ENCODE measurements around the gene TLE1.

TLE1 gene

GRCh38 chr9:81627481-81627880, 61.9 kb downstream of the TLE1 start:
- Histone ChIP-seq H3F3A (ENCODE audit: insufficient read depth, low read length) (no peaks in the 10 kb centered on the region), H3K9ac (ENCODE audit: low read length) (no peak overlapping the region), H3K79me2 (ENCODE audit: insufficient read depth, low read length) (no peaks in the 10 kb centered on the region), H3K4me2 (ENCODE audit: low read length) (no peak overlapping the region), H3K36me3 (ENCODE audit: insufficient read depth, low read length) (no peaks in the 10 kb centered on the region), H4K20me1 (ENCODE audit: insufficient read depth, low read length) (no peaks in the 10 kb centered on the region), H3K27ac (ENCODE audit: low read depth, low read length, poor library complexity, severe bottlenecking) (no peak overlapping the region), H3K4me1 (ENCODE audit: insufficient read depth, low read length, severe bottlenecking) (peaks cover 6% of the 10 kb centered on the region), H3K9me3 (ENCODE audit: low read length) (no peaks in the 10 kb centered on the region), H3K9me2 (ENCODE audit: low read depth, low read length) (no peaks in the 10 kb centered on the region), H2AFZ (ENCODE audit: low read length) (no peak overlapping the region), H3K27me3 (ENCODE audit: insufficient read depth, low read length) (no peaks in the 10 kb centered on the region), H3K4me3 (ENCODE audit: low read depth, low read length, poor library complexity, severe bottlenecking) (no peak overlapping the region)
- TF ChIP-seq, protein P1, sequence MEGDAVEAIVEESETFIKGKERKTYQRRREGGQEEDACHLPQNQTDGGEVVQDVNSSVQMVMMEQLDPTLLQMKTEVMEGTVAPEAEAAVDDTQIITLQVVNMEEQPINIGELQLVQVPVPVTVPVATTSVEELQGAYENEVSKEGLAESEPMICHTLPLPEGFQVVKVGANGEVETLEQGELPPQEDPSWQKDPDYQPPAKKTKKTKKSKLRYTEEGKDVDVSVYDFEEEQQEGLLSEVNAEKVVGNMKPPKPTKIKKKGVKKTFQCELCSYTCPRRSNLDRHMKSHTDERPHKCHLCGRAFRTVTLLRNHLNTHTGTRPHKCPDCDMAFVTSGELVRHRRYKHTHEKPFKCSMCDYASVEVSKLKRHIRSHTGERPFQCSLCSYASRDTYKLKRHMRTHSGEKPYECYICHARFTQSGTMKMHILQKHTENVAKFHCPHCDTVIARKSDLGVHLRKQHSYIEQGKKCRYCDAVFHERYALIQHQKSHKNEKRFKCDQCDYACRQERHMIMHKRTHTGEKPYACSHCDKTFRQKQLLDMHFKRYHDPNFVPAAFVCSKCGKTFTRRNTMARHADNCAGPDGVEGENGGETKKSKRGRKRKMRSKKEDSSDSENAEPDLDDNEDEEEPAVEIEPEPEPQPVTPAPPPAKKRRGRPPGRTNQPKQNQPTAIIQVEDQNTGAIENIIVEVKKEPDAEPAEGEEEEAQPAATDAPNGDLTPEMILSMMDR (IDR thresholded peaks at IDR 0.05; ENCODE audit: low read length): no peak
- no peak for TF ChIP-seq EZH2 (IDR thresholded peaks at IDR 0.05; ENCODE audit: borderline replicate concordance, low read length)

GRCh38 chr9:81626511-81626910, 62.8 kb downstream of the TLE1 start:
- Histone ChIP-seq H3K4me3 (ENCODE audit: low read depth, low read length, poor library complexity, severe bottlenecking) (no peak overlapping the region), H3K9me2 (ENCODE audit: low read depth, low read length) (no peaks in the 10 kb centered on the region), H3K27me3 (ENCODE audit: insufficient read depth, low read length) (no peaks in the 10 kb centered on the region), H2AFZ (ENCODE audit: low read length) (no peak overlapping the region), H3F3A (ENCODE audit: insufficient read depth, low read length) (no peaks in the 10 kb centered on the region), H3K36me3 (ENCODE audit: insufficient read depth, low read length) (no peaks in the 10 kb centered on the region), H3K4me1 (ENCODE audit: insufficient read depth, low read length, severe bottlenecking) (peaks cover 16% of the 10 kb centered on the region), H3K79me2 (ENCODE audit: insufficient read depth, low read length) (no peaks in the 10 kb centered on the region), H3K9ac (ENCODE audit: low read length) (no peak overlapping the region), H3K9me3 (ENCODE audit: low read length) (no peaks in the 10 kb centered on the region), H3K4me2 (ENCODE audit: low read length) (no peak overlapping the region), H3K27ac (ENCODE audit: low read depth, low read length, poor library complexity, severe bottlenecking) (no peak overlapping the region), H4K20me1 (ENCODE audit: insufficient read depth, low read length) (no peaks in the 10 kb centered on the region)
- TF ChIP-seq, protein P1 (IDR thresholded peaks at IDR 0.05; ENCODE audit: low read length): no peak
- TF ChIP-seq EZH2 (IDR thresholded peaks at IDR 0.05; ENCODE audit: borderline replicate concordance, low read length): no peak

DNA sequence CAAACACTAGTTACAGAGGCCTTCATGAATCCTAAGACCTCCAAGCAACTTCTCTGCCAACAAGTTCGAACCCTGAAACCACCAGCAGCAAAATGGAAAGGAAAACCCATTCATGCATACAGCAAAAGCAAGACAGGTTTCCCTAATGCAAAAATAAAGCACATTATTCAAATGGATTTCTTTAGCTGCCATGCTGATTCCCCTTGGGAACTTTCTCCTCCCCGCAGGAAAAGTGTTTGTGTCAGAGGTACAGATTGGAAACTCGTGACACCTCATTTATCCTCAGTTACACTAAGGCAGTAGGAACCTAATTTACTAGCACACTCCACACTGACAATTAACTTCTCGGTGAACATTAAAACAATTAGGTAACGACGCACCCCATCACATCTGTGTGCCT, 63.4 kb downstream of the TLE1 start:
- no peaks in the 10 kb centered on the region for H3K79me2 ChIP-seq (ENCODE audit: insufficient read depth, low read length)
- H3K27me3 ChIP-seq (ENCODE audit: insufficient read depth, low read length): no peaks in the 10 kb centered on the region
- H3K9me2 ChIP-seq (ENCODE audit: low read depth, low read length): no peaks in the 10 kb centered on the region
- no peak overlapping the region for H2AFZ ChIP-seq (ENCODE audit: low read length)
- H3K9ac ChIP-seq (ENCODE audit: low read length): no peak overlapping the region
- no peaks in the 10 kb centered on the region for H3F3A ChIP-seq (ENCODE audit: insufficient read depth, low read length)
- H3K9me3 ChIP-seq (ENCODE audit: low read length): no peaks in the 10 kb centered on the region
- no peaks in the 10 kb centered on the region for H3K36me3 ChIP-seq (ENCODE audit: insufficient read depth, low read length)
- TF ChIP-seq, protein P1 (IDR thresholded peaks at IDR 0.05; ENCODE audit: low read length): no peak
- no peak for TF ChIP-seq EZH2 (IDR thresholded peaks at IDR 0.05; ENCODE audit: borderline replicate concordance, low read length)
- no peak overlapping the region for H3K4me2 ChIP-seq (ENCODE audit: low read length)
- H3K4me3 ChIP-seq (ENCODE audit: low read depth, low read length, poor library complexity, severe bottlenecking): no peak overlapping the region
- peaks cover 21% of the 10 kb centered on the region for H3K4me1 ChIP-seq (ENCODE audit: insufficient read depth, low read length, severe bottlenecking)
- no peak overlapping the region for H3K27ac ChIP-seq (ENCODE audit: low read depth, low read length, poor library complexity, severe bottlenecking)
- H4K20me1 ChIP-seq (ENCODE audit: insufficient read depth, low read length): no peaks in the 10 kb centered on the region
